ENCODE measurements around the gene NDP.
"Not testable (repeated sequence)": the region's sequence is repeated elsewhere in the genome, so short reads cannot be mapped to it uniquely, and the experiment has no call there.

NDP gene

GRCh38 chrX:43949669-43950068 lies 23.5 kb downstream of the NDP start:
- TF ChIP-seq EZH2phosphoT487 (conservative IDR thresholded peaks at IDR 0.05; ENCODE audit: low read length) = no peak
- Histone ChIP-seq H3K79me2 (ENCODE audit: insufficient read depth, low read length) (no peaks in the 10 kb centered on the region), H3K36me3 (ENCODE audit: low read length) (no peaks in the 10 kb centered on the region), H3K27ac (ENCODE audit: low read depth, low read length) (no peak overlapping the region), H3K9ac (ENCODE audit: low read length) (no peak overlapping the region), H3F3A (ENCODE audit: insufficient read depth) (no peaks in the 10 kb centered on the region), H2AFZ (ENCODE audit: low read depth, low read length, severe bottlenecking) (no peak overlapping the region), H3K9me3 (ENCODE audit: insufficient read depth, low read length) (no peaks in the 10 kb centered on the region), H3K4me2 (ENCODE audit: low read depth, low read length, poor library complexity, severe bottlenecking) (no peak overlapping the region), H3K9me2 (replicated peaks; ENCODE audit: insufficient read depth, low read length) (no peaks in the 10 kb centered on the region), H4K20me1 (ENCODE audit: low read depth, low read length) (no peaks in the 10 kb centered on the region), H3K27me3 (ENCODE audit: low read length) (no peaks in the 10 kb centered on the region), H3K4me3 (ENCODE audit: insufficient read depth, low read length, poor library complexity, severe bottlenecking) (no peak overlapping the region)

DNA sequence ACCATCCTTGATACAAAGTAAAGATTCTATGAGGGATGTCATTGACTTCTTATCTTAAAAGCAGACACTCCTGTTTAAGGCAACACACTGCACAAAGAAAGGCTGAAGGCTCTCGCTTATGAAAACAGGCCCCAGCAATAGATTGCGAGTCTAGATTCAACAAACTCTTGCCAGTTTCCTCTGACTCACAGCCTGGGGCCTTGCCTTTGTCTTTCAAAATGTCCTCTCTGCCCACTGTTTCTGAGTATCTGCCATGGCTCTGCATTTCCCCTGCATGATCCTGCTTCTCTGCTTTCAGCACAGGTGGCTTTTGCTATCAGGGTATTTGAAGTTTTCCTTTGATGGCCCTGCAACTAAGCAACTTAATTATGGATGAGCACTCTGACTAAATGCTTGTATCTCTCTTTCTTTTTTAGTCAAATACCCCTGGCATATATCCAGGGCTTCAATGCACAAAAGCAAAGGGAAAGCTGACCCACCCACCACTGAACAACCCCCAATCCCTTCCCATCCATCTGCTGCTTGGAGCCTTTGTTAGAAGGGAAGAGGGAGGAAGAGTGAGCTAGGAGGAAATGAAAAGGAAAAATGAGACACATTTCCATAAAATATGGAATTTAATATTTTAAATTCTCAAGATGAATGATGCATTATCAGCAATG lies 32.2 kb downstream of the NDP start:
- Histone ChIP-seq H2AFZ (ENCODE audit: low read depth, low read length, severe bottlenecking) (no peak overlapping the region), H3K9ac (ENCODE audit: low read length) (no peak overlapping the region), H3K4me2 (ENCODE audit: low read depth, low read length, poor library complexity, severe bottlenecking) (no peak overlapping the region), H3F3A (ENCODE audit: insufficient read depth) (no peaks in the 10 kb centered on the region), H3K79me2 (ENCODE audit: insufficient read depth, low read length) (no peaks in the 10 kb centered on the region), H3K9me2 (replicated peaks; ENCODE audit: insufficient read depth, low read length) (no peaks in the 10 kb centered on the region), H3K27me3 (ENCODE audit: low read length) (no peaks in the 10 kb centered on the region), H3K36me3 (ENCODE audit: low read length) (no peaks in the 10 kb centered on the region), H3K9me3 (ENCODE audit: insufficient read depth, low read length) (no peaks in the 10 kb centered on the region), H4K20me1 (ENCODE audit: low read depth, low read length) (no peaks in the 10 kb centered on the region), H3K4me3 (ENCODE audit: insufficient read depth, low read length, poor library complexity, severe bottlenecking) (no peak overlapping the region), H3K27ac (ENCODE audit: low read depth, low read length) (no peak overlapping the region)
- TF ChIP-seq EZH2phosphoT487 (conservative IDR thresholded peaks at IDR 0.05; ENCODE audit: low read length) = no peak
- TF ChIP-seq, protein P1, sequence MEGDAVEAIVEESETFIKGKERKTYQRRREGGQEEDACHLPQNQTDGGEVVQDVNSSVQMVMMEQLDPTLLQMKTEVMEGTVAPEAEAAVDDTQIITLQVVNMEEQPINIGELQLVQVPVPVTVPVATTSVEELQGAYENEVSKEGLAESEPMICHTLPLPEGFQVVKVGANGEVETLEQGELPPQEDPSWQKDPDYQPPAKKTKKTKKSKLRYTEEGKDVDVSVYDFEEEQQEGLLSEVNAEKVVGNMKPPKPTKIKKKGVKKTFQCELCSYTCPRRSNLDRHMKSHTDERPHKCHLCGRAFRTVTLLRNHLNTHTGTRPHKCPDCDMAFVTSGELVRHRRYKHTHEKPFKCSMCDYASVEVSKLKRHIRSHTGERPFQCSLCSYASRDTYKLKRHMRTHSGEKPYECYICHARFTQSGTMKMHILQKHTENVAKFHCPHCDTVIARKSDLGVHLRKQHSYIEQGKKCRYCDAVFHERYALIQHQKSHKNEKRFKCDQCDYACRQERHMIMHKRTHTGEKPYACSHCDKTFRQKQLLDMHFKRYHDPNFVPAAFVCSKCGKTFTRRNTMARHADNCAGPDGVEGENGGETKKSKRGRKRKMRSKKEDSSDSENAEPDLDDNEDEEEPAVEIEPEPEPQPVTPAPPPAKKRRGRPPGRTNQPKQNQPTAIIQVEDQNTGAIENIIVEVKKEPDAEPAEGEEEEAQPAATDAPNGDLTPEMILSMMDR (IDR thresholded peaks at IDR 0.05; ENCODE audit: insufficient read depth, low read length, poor library complexity, severe bottlenecking) = no peak

GRCh38 chrX:43939187-43939926 lies 33.8 kb downstream of the NDP start:
- Histone ChIP-seq H2AFZ (ENCODE audit: low read depth, low read length, severe bottlenecking) (no peak overlapping the region), H3K4me3 (ENCODE audit: insufficient read depth, low read length, poor library complexity, severe bottlenecking) (no peak overlapping the region)

DNA sequence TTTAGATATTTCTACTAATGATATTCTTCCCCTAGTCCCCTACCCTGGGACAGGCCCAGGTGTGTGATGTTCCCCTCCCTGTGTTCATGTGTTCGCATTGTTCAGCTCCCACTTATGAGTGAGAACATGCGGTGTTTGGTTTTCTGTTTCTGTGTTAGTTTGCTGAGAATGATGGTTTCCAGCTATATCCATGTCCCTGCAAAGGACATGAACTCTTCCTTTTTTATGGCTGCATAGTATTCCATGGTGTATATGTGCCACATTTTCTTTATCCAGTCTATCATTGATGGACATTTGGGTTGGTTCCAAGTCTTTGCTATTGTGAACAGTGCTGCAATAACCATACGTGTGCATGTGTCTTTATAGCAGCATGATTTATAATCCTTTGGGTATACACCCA lies 51.2 kb downstream of the NDP start:
- not testable (repeated sequence) for H3K4me3 ChIP-seq (ENCODE audit: insufficient read depth, low read length, poor library complexity, severe bottlenecking); H3K27ac ChIP-seq (ENCODE audit: low read depth, low read length); H3F3A ChIP-seq (ENCODE audit: insufficient read depth); H4K20me1 ChIP-seq (ENCODE audit: low read depth, low read length); H3K9me2 ChIP-seq (replicated peaks; ENCODE audit: insufficient read depth, low read length); H3K9me3 ChIP-seq (ENCODE audit: insufficient read depth, low read length); H3K79me2 ChIP-seq (ENCODE audit: insufficient read depth, low read length); H3K27me3 ChIP-seq (ENCODE audit: low read length); H3K4me2 ChIP-seq (ENCODE audit: low read depth, low read length, poor library complexity, severe bottlenecking); H3K9ac ChIP-seq (ENCODE audit: low read length); H3K36me3 ChIP-seq (ENCODE audit: low read length); H2AFZ ChIP-seq (ENCODE audit: low read depth, low read length, severe bottlenecking)

More at GRCh38 chrX:43939187-43939926, 33.8 kb downstream of the NDP start:
- Histone ChIP-seq H3K9me2 (replicated peaks; ENCODE audit: insufficient read depth, low read length) (no peaks in the 10 kb centered on the region), H3K36me3 (ENCODE audit: low read length) (no peaks in the 10 kb centered on the region), H3K4me2 (ENCODE audit: low read depth, low read length, poor library complexity, severe bottlenecking) (no peak overlapping the region), H3K9me3 (ENCODE audit: insufficient read depth, low read length) (no peaks in the 10 kb centered on the region), H3K9ac (ENCODE audit: low read length) (no peak overlapping the region), H3F3A (ENCODE audit: insufficient read depth) (no peaks in the 10 kb centered on the region), H3K27ac (ENCODE audit: low read depth, low read length) (no peak overlapping the region), H3K79me2 (ENCODE audit: insufficient read depth, low read length) (no peaks in the 10 kb centered on the region), H3K27me3 (ENCODE audit: low read length) (no peaks in the 10 kb centered on the region), H4K20me1 (ENCODE audit: low read depth, low read length) (no peaks in the 10 kb centered on the region)
- TF ChIP-seq EZH2phosphoT487 (conservative IDR thresholded peaks at IDR 0.05; ENCODE audit: low read length) = no peak
- TF ChIP-seq, protein P1 (IDR thresholded peaks at IDR 0.05; ENCODE audit: insufficient read depth, low read length, poor library complexity, severe bottlenecking) = no peak

- not testable (repeated sequence) for H4K20me1 ChIP-seq (ENCODE audit: low read depth, low read length); H3F3A ChIP-seq (ENCODE audit: insufficient read depth); H3K79me2 ChIP-seq (ENCODE audit: insufficient read depth, low read length); H3K36me3 ChIP-seq (ENCODE audit: low read length); H3K27me3 ChIP-seq (ENCODE audit: low read length); H2AFZ ChIP-seq (ENCODE audit: low read depth, low read length, severe bottlenecking); H3K9me3 ChIP-seq (ENCODE audit: insufficient read depth, low read length); H3K27ac ChIP-seq (ENCODE audit: low read depth, low read length); H3K4me2 ChIP-seq (ENCODE audit: low read depth, low read length, poor library complexity, severe bottlenecking); H3K4me3 ChIP-seq (ENCODE audit: insufficient read depth, low read length, poor library complexity, severe bottlenecking); H3K9me2 ChIP-seq (replicated peaks; ENCODE audit: insufficient read depth, low read length); H3K9ac ChIP-seq (ENCODE audit: low read length)
These were observed 62.4 kb downstream of the NDP start for GRCh38 chrX:43910772-43911171.
